Measurements from ENCODE around the gene GLIPR2. TPM values are rescaled to one million over a fixed set of nuclear protein-coding genes. Genes with fewer than 3 reads are reported as not detected.

Gene GLIPR2
- total RNA-seq, 1 donor from 2014 or later: 8.7 TPM

DNA sequence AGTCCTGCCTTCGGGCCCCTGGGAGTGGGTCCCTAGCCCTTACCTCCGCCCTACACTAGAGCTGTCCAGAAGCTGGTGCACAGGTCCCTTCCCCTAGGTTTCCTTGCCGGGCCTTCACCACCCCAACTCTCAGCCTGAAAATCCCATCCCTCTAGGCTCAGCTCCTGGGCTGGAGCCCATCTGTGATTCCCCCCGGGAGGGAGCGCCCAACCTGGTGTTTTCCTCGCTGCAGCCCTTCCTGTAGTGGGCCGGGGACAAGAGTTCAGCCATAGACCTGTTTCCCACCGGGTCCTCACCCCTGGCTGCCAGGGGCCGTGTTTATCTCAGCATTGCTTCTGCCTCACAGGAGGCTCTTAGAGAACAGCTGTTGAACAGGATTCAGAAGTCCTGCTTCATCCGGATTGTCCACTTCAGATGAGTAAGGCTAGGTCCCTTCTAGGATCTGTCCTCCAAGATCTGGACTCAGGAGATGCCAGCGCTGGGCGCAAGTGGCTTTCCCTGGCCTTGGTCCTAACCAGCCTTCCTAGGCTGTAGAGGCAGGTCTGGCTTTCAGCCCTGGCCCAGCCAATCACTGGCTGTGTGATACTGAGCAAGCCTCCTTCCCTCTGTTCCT is 965 bp downstream of the GLIPR2 start:
- Histone ChIP-seq H3K36me3 (no peaks in the 10 kb centered on the region), H3K27ac (replicated peaks) (peak overlapping the region; percentile 74)

DNA sequence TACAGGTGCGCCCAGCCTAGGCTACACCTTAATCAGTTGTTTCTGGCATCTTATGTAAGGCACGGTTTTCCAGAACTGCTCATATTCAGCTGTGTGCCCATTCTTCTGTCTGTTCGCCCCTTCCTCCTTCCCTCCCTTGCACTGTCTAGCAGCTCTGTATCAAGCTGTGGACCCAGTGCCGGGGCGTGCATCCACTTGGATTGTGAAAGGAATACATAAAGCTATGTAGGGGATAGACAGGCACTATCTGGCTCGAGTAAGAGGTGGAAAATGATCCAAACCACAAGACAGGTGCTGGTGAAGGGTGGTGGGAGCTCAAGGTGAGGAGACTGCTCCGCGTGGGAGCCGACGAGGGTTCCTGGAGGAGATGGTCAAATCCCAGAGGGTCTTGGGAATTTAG is 2.0 kb downstream of the GLIPR2 start:
- Histone ChIP-seq H3K27me3 (ENCODE audit: low read depth) (peaks cover 20% of the 10 kb centered on the region), H3K4me3 (no peak overlapping the region), H3K4me1 (peaks cover 53% of the 10 kb centered on the region), H3K36me3 (no peaks in the 10 kb centered on the region), H3K9me3 (replicated peaks) (no peaks in the 10 kb centered on the region), H3K27ac (replicated peaks) (no peak overlapping the region)
- no peak for DNase-seq
- TF ChIP-seq, protein P1, sequence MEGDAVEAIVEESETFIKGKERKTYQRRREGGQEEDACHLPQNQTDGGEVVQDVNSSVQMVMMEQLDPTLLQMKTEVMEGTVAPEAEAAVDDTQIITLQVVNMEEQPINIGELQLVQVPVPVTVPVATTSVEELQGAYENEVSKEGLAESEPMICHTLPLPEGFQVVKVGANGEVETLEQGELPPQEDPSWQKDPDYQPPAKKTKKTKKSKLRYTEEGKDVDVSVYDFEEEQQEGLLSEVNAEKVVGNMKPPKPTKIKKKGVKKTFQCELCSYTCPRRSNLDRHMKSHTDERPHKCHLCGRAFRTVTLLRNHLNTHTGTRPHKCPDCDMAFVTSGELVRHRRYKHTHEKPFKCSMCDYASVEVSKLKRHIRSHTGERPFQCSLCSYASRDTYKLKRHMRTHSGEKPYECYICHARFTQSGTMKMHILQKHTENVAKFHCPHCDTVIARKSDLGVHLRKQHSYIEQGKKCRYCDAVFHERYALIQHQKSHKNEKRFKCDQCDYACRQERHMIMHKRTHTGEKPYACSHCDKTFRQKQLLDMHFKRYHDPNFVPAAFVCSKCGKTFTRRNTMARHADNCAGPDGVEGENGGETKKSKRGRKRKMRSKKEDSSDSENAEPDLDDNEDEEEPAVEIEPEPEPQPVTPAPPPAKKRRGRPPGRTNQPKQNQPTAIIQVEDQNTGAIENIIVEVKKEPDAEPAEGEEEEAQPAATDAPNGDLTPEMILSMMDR (IDR thresholded peaks at IDR 0.05; ENCODE audit: borderline replicate concordance): no peak
- intact Hi-C loops (cut with micrococcal nuclease): no loop called here

More for the DNA sequence above, 965 bp downstream of the GLIPR2 start:
- H3K4me3 ChIP-seq: peak overlapping the region; percentile 92
- H3K4me1 ChIP-seq: peaks cover 43% of the 10 kb centered on the region
- intact Hi-C loops (cut with micrococcal nuclease): no loop called here
- H3K27me3 ChIP-seq (ENCODE audit: low read depth): peaks cover 20% of the 10 kb centered on the region
- DNase-seq: no peak
- no peaks in the 10 kb centered on the region for H3K9me3 ChIP-seq (replicated peaks)
- TF ChIP-seq, protein P1 (IDR thresholded peaks at IDR 0.05; ENCODE audit: borderline replicate concordance): no peak

DNA sequence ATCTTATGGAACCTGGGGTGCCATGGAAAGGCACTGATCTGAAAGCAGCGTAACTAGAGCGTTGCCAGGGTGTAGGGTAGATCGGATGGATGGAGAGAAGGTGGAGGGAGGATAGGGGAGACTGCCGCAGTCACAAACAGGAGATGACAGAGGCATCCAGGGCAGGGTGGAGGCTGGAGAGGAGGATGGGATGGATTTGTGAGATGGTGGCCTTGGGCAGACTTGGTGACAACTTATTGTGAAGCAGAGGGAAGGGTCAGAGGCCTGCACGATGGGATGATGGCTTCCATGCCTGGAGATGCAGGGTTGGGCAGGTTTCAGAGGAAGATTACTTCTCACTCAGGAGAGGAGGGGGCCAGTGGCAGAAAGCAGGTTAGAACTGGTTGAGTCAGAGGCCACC is 2.4 kb downstream of the GLIPR2 start:
- no peak for DNase-seq
- intact Hi-C loops (cut with micrococcal nuclease): no loop called here
- no peak overlapping the region for H3K4me3 ChIP-seq
- TF ChIP-seq, protein P1 (IDR thresholded peaks at IDR 0.05; ENCODE audit: borderline replicate concordance): no peak
- H3K9me3 ChIP-seq (replicated peaks): no peaks in the 10 kb centered on the region
- H3K27ac ChIP-seq (replicated peaks): no peak overlapping the region
- no peaks in the 10 kb centered on the region for H3K36me3 ChIP-seq
- peaks cover 54% of the 10 kb centered on the region for H3K4me1 ChIP-seq
- H3K27me3 ChIP-seq (ENCODE audit: low read depth): peaks cover 20% of the 10 kb centered on the region

DNA sequence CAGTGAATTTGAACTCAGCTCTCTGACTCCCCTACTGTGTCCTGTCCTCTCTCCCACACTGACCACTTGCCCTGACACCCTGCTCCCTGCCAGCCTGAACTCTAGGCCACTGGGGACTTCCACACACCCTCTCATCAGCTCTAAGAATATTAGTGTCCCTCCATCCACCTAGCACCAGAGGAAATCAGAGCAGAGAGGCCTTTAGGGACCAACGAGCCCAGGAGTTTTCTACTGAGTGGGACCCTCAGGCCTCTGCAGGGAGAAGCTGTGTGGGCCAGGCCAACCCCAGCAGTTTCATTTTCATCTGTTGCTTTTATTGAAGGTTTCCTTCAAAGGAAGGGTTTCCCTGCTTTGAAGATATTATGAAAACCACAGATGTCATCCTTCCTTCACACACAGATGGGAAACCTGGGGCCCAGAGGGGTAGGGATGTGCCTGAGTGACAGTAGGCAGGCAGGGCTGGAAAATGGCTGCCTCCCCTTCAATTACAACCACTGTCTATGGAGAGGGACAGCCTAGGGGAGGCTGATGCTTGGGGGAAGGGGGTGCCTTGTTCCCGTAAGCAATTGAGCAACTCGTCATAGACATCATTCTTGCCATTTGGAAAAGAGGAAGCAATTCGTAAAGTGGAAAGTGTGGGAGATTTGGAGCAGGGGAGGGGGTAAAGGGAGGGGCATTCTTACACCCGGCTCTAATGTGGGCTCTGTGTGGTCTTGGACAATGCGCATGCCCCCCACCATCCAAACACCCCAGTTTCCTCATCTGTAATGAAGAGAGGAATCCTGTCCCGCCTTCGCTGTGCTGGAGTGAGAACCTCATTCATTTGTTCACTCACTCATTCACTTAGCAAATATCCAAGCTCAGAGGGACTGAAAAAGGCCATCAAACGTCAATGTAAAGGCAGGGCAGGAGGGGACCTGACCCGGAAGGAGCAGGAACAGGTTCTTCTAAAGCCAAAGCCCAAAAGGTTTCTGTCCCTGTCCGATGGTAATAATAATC is 3.9 kb downstream of the GLIPR2 start:
- Histone ChIP-seq H3K4me1 (peaks cover 54% of the 10 kb centered on the region), H3K36me3 (no peaks in the 10 kb centered on the region), H3K4me3 (no peak overlapping the region), H3K27ac (replicated peaks) (no peak overlapping the region), H3K9me3 (replicated peaks) (no peaks in the 10 kb centered on the region), H3K27me3 (ENCODE audit: low read depth) (peaks cover 20% of the 10 kb centered on the region)
- intact Hi-C loops (cut with micrococcal nuclease): no loop called here
- DNase-seq: no peak
- TF ChIP-seq, protein P1 (IDR thresholded peaks at IDR 0.05; ENCODE audit: borderline replicate concordance): no peak

DNA sequence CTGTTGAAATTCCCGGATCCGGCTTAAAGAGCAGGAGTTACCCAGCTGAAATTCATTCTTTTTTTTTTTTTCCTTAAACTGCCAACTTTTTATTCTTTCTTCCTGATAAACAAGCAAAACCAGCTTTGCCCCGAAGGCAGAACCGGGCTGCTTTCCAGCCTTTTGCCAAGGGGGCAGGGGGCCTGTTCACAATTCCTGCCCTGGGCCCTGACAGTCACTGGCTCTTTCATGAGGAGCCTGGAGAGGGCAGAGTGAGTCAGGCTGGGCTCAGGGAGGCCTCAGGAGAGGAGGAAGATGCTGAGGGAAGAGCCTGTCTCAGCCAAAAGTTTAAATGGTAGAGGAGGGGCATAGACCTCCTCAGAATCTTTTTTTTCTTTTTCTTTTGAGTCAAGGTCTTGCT is 4.8 kb downstream of the GLIPR2 start:
- peak overlapping the region; percentile 70 for H3K27ac ChIP-seq (replicated peaks)
- peaks cover 6% of the 10 kb centered on the region for H3K9me3 ChIP-seq (replicated peaks)
- TF ChIP-seq, protein P1 (IDR thresholded peaks at IDR 0.05; ENCODE audit: borderline replicate concordance): peak; percentile 40
- H3K4me1 ChIP-seq: peaks cover 47% of the 10 kb centered on the region
- DNase-seq: no peak
- no peaks in the 10 kb centered on the region for H3K36me3 ChIP-seq
- H3K4me3 ChIP-seq: no peak overlapping the region
- intact Hi-C loops (cut with micrococcal nuclease): no loop called here
- H3K27me3 ChIP-seq (ENCODE audit: low read depth): peaks cover 12% of the 10 kb centered on the region

All from left ventricle myocardium inferior (tissue), 1 donor.